Right lobe of liver (tissue), 4 donors: ENCODE data around the gene SPACA7.

ENCODE experiments used
- POLR2A ChIP-seq: fragments of 450-650 bp; IDR thresholded peaks from one replicate; pipeline ENCODE4 v1.6.1; 2017; ENCODE audit warnings: antibody characterized with exemption, mild to moderate bottlenecking
- TF ChIP-seq, protein P1 (sequence below), 4 donors: fragments of 200-600 bp in 3 of 4; fragments of 450-650 bp in 1 of 4; IDR thresholded peaks; one replicate each; pipeline versions ENCODE4 v1.5.1 to v1.8.0; 2016 to 2022; ENCODE audit warnings: antibody characterized with exemption in 4 of 4, mild to moderate bottlenecking in 2 of 4
- donor health status: DM: no; HTN: no; CAD: no.
- donor health status: DM: no; HTN: no; CAD: no.
- donor health status: DM: no; HTN: yes; CAD: no.

DNA sequence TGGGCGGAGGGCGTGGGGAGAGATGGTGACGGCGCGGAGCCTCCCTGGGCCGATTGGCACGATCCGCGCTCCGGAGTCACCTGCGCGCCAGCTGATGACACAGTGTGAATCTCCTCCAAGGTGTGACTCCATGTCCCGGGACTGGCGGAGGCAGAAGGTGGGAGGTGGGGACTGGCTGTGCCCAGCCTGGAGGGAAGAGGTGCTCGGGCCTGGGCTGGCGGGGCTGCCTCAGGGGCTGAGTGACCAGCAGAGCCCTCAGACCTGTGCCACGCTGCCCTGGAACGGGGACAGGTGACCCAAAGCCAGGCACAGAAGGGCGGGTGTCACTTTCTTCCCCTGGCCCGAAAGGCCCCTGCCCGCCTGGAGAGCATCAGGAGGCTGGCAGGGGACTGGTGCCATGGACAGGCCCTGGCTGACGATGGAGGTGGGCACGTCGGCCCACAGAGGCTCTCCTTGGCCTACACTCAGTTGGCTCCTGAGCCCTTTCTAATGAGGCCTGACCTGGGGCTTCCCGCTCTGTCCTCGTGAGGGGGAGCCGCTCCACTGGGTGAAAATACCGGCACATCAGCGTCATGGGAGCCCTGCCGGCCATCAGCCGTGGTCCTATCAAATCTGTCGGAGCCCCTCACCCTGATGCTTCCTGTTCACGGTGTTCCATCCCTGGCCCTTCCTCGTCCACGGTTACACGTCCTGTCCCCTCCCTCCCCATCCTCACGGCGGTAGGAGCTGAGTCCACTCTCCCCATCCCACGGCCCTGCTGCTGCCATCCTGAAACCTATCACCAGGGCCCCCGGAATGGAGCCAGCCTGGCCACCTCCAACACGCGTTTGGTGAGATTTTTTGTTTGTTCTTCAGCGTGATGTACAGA is 75.6 kb downstream of the SPACA7 start:
- TF ChIP-seq, protein P1, sequence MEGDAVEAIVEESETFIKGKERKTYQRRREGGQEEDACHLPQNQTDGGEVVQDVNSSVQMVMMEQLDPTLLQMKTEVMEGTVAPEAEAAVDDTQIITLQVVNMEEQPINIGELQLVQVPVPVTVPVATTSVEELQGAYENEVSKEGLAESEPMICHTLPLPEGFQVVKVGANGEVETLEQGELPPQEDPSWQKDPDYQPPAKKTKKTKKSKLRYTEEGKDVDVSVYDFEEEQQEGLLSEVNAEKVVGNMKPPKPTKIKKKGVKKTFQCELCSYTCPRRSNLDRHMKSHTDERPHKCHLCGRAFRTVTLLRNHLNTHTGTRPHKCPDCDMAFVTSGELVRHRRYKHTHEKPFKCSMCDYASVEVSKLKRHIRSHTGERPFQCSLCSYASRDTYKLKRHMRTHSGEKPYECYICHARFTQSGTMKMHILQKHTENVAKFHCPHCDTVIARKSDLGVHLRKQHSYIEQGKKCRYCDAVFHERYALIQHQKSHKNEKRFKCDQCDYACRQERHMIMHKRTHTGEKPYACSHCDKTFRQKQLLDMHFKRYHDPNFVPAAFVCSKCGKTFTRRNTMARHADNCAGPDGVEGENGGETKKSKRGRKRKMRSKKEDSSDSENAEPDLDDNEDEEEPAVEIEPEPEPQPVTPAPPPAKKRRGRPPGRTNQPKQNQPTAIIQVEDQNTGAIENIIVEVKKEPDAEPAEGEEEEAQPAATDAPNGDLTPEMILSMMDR (IDR thresholded peaks at IDR 0.05), result no peak
- no peak for TF ChIP-seq POLR2A
